ENCODE measurements around the gene GPC6. TPM values are rescaled to one million over a fixed set of nuclear protein-coding genes. Genes with fewer than 3 reads are reported as not detected.

The GPC6 gene
- polyA plus RNA-seq, 4 donors, result 47.9 to 66.1 (median 61.3) TPM

DNA sequence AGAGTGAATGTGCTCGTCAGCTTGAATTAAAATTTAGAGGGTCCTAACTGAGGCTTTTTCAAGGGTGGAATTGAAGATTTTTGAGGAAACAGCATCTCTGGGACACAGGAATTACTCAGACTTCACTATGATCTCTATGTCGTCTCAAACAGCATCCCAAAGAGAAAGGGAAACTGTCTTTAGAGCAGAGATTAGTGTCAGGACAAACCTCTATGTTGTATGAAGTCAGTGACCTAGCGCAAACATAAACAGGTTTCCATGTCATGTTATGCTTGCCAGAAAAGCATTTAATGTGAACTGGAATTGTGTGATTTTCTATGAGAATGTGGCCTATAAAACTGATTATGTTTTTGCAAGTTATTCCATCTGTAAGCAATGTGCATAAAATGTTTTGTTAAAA, 573.7 kb downstream of the GPC6 start:
- no peak for DNase-seq (ENCODE audit: low read depth in 4 of 4, low spot score in 2 of 4)

DNA sequence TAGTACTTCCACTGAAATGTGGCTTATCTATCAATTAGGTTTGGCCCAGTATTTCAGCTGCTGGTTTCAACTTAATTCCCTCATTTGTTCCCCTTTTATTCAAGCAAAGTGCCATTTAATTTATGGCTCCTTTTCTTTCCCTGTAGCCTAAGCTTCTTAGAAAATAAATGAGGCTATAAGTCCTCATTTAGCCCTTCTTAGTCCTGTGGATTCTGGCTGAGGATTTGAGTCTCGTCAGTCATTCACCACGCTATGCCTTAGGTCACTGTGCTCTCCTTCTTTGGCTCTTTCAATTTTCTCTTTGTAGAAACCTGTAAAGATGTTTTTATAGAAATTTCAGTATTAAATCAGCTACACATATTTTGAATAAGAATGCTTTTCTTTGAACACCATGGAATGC, 579.1 kb downstream of the GPC6 start:
- DNase-seq (ENCODE audit: low read depth in 4 of 4, low spot score in 2 of 4), result no peak

DNA sequence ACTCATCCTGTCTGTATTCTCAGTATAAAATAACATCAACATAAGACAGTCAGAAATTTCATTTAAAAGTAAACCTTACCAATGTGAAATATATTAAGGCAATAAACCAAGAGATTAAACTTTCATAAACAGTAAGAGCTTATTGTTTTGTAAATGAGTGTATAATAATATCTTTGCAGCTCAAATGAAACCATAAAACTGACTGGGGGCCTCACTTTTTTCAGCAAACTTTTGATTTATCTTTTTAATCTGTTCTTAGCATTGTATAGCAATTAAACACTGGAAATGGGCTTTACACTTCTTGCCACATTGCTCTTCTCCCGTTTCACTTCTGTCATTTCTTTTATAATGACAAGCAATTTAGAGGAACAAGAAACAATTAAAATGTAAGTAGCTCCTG, 580.3 kb downstream of the GPC6 start:
- DNase-seq (ENCODE audit: low read depth in 4 of 4, low spot score in 2 of 4), result no peak

DNA sequence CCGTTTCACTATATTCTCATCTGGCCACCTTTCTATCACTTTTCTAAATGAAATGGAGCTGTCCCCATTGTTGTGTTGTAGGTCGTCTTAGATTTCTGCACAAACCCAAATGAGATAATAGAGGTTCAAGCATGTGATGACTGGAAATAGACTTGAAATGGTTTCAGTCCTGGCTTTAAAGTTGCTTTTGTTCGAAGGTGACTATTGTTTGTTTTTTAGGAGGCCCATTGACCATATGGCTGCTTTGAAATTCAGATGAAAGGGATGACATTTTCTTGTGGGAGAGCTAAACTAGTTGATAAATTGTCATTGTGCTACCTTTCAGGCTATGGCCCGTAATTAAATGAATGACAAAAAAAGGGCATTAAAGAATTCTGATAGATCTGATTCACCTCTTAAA, 583.7 kb downstream of the GPC6 start:
- no peak for DNase-seq (ENCODE audit: low read depth in 4 of 4, low spot score in 2 of 4)

DNA sequence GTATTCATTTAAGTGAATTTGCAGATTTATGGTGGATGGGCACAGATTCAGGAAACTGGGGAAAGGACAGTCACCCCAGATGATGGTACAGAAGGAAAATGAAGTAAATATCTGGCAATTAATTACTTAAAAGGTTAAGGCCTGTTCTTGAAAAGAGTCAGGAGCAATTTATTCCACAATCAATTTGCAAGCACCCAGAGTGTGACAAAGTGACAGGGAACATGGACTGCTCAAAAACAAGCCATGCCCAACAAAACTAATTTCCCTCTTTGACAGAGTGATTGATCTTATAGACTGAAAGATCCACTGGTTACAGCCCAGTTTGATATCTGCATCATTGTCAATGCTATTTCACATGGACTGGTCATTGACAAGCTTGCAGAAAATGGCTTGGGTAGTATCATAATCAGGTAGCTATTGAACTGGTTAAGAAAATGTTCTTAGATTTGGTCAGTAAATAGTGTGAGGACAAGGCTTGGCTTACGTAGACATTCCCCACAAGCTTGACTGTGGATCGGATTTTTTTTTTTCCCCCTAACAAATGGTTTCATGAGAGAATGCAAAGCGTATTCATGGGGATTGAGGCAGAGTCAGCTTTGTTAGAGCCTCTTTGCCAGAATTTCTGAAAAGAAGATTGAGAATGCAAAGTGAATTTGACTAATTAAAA, 584.6 kb downstream of the GPC6 start:
- DNase-seq (ENCODE audit: low read depth in 4 of 4, low spot score in 2 of 4), result no peak

DNA sequence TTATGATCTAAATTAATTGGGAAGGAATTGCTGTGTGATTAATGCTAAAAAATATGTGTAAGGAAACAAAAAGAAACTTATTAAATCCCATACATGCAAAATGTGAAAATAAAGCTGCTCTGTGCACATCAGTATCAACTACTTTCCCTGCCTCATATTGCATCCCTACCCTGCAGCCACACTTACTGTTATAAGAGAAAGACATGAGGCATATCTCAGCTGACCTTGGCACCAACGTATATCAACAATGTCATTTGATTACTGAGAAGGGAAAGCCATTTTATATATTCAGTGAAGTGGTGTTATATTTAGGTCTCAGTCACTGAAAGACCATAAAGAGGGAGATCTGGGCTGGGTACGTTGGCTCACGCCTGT, 585.1 kb downstream of the GPC6 start:
- no peak for DNase-seq (ENCODE audit: low read depth in 4 of 4, low spot score in 2 of 4)

DNA sequence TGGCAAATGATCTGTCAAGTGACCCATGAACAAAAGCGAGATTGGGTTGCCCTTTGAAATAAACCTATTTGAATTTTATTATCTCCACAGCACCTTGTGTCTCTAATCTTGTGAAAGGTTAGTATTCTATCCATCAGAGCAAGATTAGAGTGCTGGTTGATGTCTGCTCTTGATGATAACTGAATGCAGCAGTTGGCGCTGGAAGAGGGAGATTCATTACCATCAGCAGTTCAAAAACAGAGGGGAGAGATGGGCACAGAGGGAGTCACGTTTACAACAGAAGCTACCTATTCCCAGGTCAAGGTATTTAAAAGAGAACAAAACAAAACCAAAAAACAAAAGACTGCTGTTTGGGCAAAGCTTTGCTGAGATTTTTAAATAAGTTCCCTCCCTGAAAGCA, 588.1 kb downstream of the GPC6 start:
- DNase-seq (ENCODE audit: low read depth in 4 of 4, low spot score in 2 of 4), result no peak

DNA sequence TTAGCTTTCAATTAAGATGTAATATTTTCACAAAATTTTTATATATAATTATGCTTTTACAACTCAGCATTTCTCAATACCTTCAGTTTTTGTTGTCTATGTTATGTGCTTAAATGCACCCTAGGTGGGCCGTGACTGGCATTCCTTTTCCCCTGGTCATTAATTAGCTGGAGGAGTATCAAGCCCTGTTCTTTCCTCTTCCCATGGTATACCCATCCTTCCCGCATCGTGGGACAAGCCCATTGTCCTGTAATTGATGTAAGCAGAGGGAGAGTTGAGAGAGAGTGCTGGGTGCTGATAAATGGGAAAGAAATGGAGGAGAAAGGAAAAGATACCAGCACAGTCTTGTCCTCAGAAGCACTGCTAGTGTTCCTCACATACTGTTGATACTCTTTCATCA, 591.7 kb downstream of the GPC6 start:
- no peak for DNase-seq (ENCODE audit: low read depth in 4 of 4, low spot score in 2 of 4)

DNA sequence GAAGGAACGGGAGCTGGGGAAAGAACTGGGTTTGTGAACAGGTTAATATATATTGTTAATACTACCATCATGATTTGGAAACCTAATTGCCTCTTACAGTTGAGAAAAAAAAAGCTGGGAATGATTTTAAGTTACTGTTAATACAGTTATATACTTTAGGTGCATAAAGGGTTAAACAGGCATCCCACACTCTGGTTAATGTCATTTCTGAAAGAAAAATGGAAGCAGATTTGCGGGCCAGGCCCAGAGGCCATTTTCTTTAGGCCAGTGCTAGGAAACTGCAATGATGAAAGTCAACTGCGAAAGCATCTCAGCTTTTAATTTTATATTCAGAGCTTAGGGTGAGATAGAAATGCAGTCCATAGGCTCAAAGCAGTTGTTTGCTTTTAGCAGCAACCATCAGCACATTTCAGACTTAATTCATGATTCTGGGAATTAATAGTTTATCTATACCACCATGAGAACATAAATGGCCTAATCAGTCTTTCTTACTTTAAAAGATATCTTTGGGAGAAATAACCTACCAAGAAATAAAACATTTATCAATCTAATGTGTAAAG, 592.8 kb downstream of the GPC6 start:
- DNase-seq (ENCODE audit: low read depth in 4 of 4, low spot score in 2 of 4), result no peak

DNA sequence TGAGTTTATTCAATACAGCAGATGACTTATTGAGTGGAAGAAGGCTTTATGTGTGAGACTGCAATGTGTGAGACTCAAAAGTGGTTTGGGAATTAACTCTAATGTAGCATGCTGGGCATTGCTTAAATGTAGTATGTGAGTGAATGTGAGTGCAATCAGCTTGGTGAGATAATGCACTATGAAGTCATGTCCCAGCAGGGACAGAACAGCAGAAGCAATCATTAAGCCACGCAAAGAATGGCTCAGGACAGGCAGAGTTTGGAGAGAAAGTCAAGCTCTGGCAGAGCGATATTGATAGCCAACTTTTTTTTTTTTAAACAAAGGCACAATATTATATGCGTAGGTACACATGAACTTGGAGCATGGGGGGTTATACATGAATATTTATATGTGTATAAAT, 597.7 kb downstream of the GPC6 start:
- DNase-seq (ENCODE audit: low read depth in 4 of 4, low spot score in 2 of 4), result no peak

DNA sequence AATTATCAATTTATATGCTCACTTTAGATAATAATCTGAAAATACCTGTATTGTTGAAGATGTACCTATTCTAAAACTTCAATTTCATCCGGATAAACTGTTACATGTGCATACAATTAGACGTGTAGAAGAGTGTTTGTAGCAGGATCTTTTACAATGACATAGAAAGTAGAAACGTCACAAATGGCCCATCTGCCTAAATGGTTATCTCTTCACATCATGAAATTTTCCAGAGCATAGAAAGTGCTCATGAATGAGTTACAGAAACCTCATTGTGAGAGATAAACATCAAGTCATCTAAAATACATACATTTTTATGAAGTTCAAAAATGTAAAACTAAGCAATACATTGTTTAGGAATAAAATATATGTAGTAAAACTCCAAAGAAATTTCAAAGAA, 607.4 kb downstream of the GPC6 start:
- DNase-seq (ENCODE audit: low read depth in 4 of 4, low spot score in 2 of 4), result no peak

DNA sequence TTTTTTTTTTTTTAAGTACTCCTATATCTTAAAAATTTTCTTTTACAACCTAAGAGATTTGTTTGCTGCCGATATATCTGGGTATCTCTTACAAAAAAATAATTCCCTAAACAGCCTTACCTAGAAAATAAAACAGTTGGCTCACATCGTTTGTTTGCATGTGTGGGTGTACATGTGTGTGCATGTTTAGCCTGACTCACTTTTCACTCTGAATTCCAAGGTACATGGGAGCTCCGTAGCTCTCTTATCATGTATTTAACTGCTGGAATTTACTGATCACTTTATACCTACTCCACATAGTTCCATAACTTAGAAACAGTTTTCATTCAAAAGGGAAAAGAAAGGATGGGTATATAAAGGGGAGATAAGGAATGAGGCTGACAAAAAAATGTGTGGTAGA, 616.5 kb downstream of the GPC6 start:
- DNase-seq (ENCODE audit: low read depth in 4 of 4, low spot score in 2 of 4), result no peak

DNA sequence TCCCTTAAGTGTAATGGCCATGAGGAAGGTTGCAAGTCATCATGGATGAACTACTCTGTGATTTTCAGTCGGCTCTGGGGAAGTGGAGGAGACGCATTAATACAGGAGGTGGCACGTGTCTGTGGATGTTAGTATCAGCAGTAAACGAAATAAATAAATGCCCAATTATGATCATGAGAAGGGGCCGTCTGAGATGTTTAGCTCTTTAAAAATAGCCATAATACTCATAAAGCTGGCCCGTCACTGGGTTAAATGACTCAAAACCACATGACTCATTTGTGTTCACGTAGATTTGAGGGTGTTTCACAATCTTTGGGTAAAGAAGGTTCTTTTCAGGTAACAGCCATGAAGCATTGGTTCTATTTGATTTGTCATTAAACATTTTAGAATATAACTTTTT, 620.6 kb downstream of the GPC6 start:
- no peak for DNase-seq (ENCODE audit: low read depth in 4 of 4, low spot score in 2 of 4)

DNA sequence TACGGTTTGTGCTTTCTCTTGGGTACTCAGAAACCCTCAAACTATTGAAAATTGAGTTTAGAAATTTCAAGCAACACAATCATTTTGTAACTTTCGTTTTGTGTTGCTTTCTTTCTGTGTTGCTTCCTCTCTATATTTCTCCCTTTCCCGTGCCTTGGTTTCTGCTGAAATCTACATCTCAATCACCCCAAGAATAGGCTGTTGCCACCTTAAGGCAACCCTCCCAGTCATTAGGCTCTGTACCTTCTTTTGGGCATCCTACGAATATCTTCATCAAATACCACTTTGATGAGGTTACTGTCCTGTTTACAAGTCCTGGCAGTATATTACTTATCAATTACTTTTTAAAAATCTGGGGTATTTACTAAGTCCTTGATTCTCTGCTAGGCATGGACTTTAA, 621.6 kb downstream of the GPC6 start:
- no peak for DNase-seq (ENCODE audit: low read depth in 4 of 4, low spot score in 2 of 4)

DNA sequence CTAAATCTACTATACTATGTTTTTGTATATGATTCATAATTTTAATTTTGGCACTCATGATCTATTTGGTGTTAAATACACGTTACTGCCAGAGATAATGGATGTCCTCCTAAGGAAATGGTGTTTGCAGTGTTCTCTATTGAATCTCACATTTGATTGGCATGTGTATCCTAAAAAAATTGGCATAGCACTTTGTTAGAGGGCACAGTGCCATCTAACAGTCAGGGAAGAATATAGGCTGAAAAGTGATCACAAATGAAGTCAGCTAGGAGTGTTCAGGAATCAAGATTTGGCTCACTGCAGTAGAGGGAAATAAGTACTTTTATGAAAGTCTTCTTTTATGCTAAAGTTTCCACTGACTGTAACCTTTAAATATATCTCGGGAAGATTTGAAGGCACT, 624.6 kb downstream of the GPC6 start:
- DNase-seq (ENCODE audit: low read depth in 4 of 4, low spot score in 2 of 4), result no peak

DNA sequence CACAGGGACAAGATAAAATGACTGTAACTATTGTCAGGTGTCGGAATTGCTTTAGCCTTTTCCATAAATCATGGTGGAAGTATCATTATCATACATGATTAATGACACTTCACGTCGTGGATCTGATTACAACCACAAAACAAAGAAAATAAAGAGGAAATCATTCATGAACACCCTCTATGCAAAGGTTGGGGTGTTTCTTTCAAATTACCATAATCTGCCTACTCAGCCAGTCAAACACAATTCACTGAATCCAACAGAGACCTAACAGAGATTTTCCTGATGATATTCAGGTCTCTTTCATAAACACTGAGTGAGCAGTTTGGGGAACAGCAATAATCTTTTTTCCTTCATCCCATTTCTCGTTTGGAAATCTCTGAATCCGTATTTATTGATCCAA, 627.3 kb downstream of the GPC6 start:
- DNase-seq (ENCODE audit: low read depth in 4 of 4, low spot score in 2 of 4), result no peak

DNA sequence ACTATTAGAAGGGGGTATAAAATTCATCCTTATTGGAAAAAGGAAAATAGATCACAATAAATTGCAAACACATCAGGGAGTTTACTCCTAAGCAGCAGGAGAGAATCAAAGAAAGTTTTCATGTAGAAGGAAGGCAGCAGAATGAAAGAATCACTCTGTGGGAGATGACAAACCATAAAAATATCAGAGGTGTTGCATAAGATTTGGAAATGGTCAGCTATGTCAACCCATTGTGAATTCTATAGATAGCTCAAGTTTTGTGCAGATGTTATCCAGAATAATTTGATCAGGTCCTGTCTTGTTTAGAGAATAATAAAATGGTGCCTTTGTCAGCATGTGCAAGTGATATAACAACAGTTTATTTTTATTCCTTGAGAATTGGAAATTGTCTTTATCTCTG, 630.5 kb downstream of the GPC6 start:
- DNase-seq (ENCODE audit: low read depth in 4 of 4, low spot score in 2 of 4), result no peak

DNA sequence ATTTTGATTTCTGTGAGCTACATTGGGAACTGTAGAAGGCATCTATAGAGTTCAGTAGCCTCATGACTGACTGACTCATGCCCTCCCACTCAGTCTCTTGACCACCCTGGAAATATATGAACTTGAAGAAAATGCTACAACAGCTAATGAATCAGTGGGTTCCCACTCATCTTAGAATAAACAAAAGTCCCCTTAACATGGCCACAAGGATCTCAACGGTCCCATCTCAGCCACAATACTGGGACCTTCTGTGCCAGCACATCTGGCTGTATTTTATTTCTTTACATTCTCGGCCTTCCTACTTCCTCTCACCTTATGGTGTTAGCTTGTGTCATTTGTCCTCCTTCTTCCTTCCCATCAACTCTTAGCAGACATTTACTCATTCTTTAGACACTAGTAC, 633.1 kb downstream of the GPC6 start:
- DNase-seq (ENCODE audit: low read depth in 4 of 4, low spot score in 2 of 4), result no peak

DNA sequence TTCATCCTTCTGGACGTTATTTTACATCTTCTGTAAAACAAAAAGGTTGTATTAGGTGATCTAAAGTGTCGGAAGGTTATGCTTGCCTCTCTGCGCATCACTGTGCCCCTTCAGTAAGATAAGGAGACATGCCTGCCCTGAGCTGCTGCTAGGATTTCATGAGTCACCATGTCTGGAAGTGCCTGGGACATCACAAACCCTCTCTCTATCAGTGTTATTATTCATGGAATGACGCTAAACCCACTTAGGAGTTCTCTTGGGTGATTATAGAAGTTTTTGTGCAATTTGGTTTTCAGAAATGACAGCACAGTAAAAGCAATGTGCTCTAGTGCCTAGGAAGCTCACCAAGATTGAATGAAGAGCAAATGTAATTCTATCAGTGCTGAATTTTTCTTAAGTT, 635.2 kb downstream of the GPC6 start:
- no peak for DNase-seq (ENCODE audit: low read depth in 4 of 4, low spot score in 2 of 4)

DNA sequence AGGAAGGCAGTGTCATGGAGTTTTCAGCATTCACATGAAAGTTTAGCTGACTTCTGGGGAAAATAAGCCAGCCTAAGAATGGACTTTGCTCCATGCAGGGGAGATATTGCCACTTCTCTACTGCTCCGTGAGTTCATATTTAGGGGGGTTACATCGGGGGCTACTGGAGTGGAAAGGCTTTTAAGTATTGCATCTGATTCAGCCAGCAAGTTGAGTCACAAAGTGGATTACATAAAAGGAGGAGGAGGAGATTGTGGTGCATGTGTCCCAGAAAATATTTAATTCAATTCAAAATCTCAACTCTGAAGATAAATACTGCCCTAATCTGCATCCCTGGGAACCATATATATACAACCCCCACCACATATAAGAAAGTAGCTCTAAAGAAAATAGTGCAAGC, 635.7 kb downstream of the GPC6 start:
- DNase-seq (ENCODE audit: low read depth in 4 of 4, low spot score in 2 of 4), result no peak

DNA sequence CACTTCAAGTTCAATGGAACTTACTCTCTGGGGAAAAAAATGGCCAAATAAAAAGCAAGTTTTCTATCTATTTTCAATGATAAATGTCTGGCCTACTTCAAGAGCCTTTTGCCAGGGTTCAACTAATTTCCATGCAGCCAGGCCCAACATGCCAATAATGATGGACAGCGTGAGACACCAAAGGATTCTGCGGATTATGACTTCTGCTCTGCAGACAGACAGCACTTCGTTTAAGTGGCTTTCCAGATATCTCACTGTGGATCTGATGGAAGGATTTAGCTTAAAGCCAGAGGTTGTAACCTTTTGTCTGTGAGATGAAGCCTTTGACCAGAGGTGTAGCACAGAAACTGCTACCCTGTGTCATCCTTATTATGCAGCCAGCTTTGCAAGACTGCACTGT, 638.6 kb downstream of the GPC6 start:
- no peak for DNase-seq (ENCODE audit: low read depth in 4 of 4, low spot score in 2 of 4)

DNA sequence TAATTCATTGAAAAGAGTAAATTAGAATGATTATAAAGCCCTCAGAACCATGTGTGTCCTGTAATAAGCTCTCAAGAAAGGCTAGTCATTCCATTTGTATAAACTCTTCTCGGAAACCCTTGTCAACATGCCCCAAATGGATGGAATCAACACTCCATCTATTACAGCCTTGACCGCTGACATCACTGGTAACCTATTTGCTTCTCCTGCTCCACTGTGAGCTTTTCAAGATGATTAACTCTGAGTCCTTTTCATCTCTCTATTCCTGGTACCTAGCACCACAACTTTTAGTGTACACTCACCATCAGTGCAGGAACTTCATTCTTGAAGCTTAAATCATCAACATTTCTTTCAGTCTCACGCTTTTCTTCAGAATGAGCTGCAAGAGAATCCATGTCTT, 640.9 kb downstream of the GPC6 start:
- DNase-seq (ENCODE audit: low read depth in 4 of 4, low spot score in 2 of 4), result no peak

DNA sequence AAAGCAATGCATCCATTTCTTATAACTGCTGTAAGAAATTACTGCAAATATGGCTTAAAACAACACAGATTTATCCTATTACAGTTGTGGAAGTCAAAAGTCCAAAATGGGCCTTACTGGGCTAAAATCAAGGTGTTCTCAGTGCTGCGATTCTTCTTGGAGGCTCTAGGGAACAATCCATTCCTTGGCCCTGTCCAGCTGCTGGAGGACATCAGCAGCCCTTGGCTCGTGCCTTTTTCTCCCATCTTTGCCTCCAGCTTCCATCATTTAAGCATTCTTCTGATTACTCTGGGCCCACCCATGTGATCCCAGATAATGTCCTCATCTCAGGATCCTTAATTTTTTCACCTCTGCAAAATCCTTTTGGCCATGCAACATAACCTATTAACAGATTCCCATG, 645.8 kb downstream of the GPC6 start:
- no peak for DNase-seq (ENCODE audit: low read depth in 4 of 4, low spot score in 2 of 4)
